HepG2 (cell line): ENCODE data around the gene ABHD15. TPM values are rescaled to one million over a fixed set of nuclear protein-coding genes. Genes with fewer than 3 reads are reported as not detected.

Experiments used
- ARID2 ChIP-seq: sonication (generic); formaldehyde crosslinking; IDR thresholded peaks from 2 replicates; pipeline ENCODE4 v1.8.1; 2022; ENCODE audit warnings: mild to moderate bottlenecking, missing genetic modification reagents, borderline replicate concordance
- ARNT ChIP-seq: fragments of 450-650 bp; IDR thresholded peaks from 2 replicates; pipeline ENCODE4 v1.6.1; 2017
- EZH2 ChIP-seq: conservative IDR thresholded peaks from 2 replicates; pipeline ENCODE4 v1.6.1; 2012; ENCODE audit warnings: mild to moderate bottlenecking, low read depth, low read length, moderate library complexity
- HMG20B ChIP-seq: conservative IDR thresholded peaks from 2 replicates; pipeline ENCODE4 v1.6.1; 2016; ENCODE audit warnings: missing genetic modification reagents, missing compliant biosample characterization
- HNF1B ChIP-seq: sonication (generic); formaldehyde crosslinking; IDR thresholded peaks from 2 replicates; pipeline ENCODE4 v1.5.1; 2020; ENCODE audit warnings: mild to moderate bottlenecking, moderate library complexity, missing genetic modification reagents
- KDM3A ChIP-seq: IDR thresholded peaks from 2 replicates; pipeline ENCODE4 v1.6.1; 2018; ENCODE audit warnings: low read depth, missing compliant biosample characterization
- KLF6 ChIP-seq: IDR thresholded peaks from 2 replicates; pipeline ENCODE4 v1.8.0; 2016; ENCODE audit warnings: missing biosample characterization, missing genetic modification reagents
- MAF1 ChIP-seq: sonication (generic); formaldehyde crosslinking; IDR thresholded peaks from 2 replicates; pipeline ENCODE4 v1.5.0; 2020; ENCODE audit warnings: missing genetic modification reagents, borderline replicate concordance
- MZF1 ChIP-seq: sonication (generic); formaldehyde crosslinking; IDR thresholded peaks from 2 replicates; pipeline ENCODE4 v1.8.1; 2023; ENCODE audit warnings: mild to moderate bottlenecking, missing genetic modification reagents, borderline replicate concordance
- NR2F1 ChIP-seq, 2 experiments: fragments of 450-650 bp in 1 of 2; formaldehyde crosslinking in 1 of 2; IDR thresholded peaks; 2 replicates each; pipeline versions ENCODE4 v1.5.0 to v1.6.1; 2016 to 2020; ENCODE audit warnings: mild to moderate bottlenecking in 1 of 2, missing compliant biosample characterization in 1 of 2, missing genetic modification reagents in 1 of 2, moderate library complexity in 1 of 2
- PAX8 ChIP-seq: sonication (generic); formaldehyde crosslinking; IDR thresholded peaks from 2 replicates; pipeline ENCODE4 v1.8.0; 2022; ENCODE audit warnings: mild to moderate bottlenecking, missing genetic modification reagents, borderline replicate concordance
- RBM22 ChIP-seq: fragments of 200-400 bp; formaldehyde crosslinking; optimal IDR thresholded peaks from 2 replicates; pipeline ENCODE3; 2017; ENCODE audit warnings: mild to moderate bottlenecking, low read length, moderate library complexity
- RNF219 ChIP-seq: sonication (generic); formaldehyde crosslinking; IDR thresholded peaks from 2 replicates; pipeline ENCODE4 v1.5.0; 2020; ENCODE audit warnings: mild to moderate bottlenecking, missing genetic modification reagents
- SIN3B ChIP-seq: fragments of 150-350 bp; IDR thresholded peaks from 2 replicates; pipeline ENCODE4 v1.6.1; 2014; ENCODE audit warnings: low read length
- SMAD3 ChIP-seq: sonication (generic); formaldehyde crosslinking; IDR thresholded peaks from 2 replicates; pipeline ENCODE4 v1.4.0; 2020; ENCODE audit warnings: missing genetic modification reagents
- TCF7 ChIP-seq: sonication (generic); IDR thresholded peaks from 2 replicates; pipeline ENCODE4 v1.6.1; 2016; ENCODE audit warnings: antibody characterized with exemption, low read depth
- ZFAT ChIP-seq: sonication (generic); formaldehyde crosslinking; conservative IDR thresholded peaks from 2 replicates; pipeline ENCODE4 v1.8.1; 2023; ENCODE audit warnings: missing genetic modification reagents, inconsistent platforms
- ZNF441 ChIP-seq: sonication (generic); formaldehyde crosslinking; IDR thresholded peaks from 2 replicates; pipeline ENCODE4 v1.7.0; 2021; ENCODE audit warnings: missing genetic modification reagents, borderline replicate concordance
- ZNF777 ChIP-seq: sonication (generic); formaldehyde crosslinking; IDR thresholded peaks from 2 replicates; pipeline ENCODE4 v1.4.0; 2020; ENCODE audit warnings: missing genetic modification reagents
- polyA plus RNA-seq, 8 experiments: library from polyadenylated mRNA; depleted of rRNA in 3 of 8; stranded (reverse) in 7 of 8; unstranded in 1 of 8; fragments of >200 nt; fragmentation: Illumina TruSeq in 4 of 8; extraction: Trizol in 4 of 8; gene quantifications; 2 replicates each; pipeline versions ENCODE4 v1.2.1 to v1.2.3, GENCODE V29; 2011 to 2016; ENCODE audit warnings: low read depth in 4 of 8, missing spikeins in 1 of 8, mixed read lengths in 1 of 8; ENCODE audit not compliant: insufficient read depth in 1 of 8
- total RNA-seq, 5 experiments: library from RNA; depleted of rRNA; stranded (reverse); fragments of >200 nt; fragmentation: Illumina TruSeq; extraction: Trizol; gene quantifications; 2 replicates each; pipeline ENCODE4 v1.2.3, GENCODE V29; 2016; ENCODE audit warnings: low read depth in 1 of 5
- TF ChIP-seq, protein P1 (sequence below): sonication (generic); formaldehyde crosslinking; IDR thresholded peaks from 2 replicates; pipeline ENCODE4 v1.5.0; 2020; ENCODE audit warnings: missing genetic modification reagents, mild to moderate bottlenecking, borderline replicate concordance
- TF ChIP-seq, protein P2 (sequence below): sonication (generic); formaldehyde crosslinking; IDR thresholded peaks from 2 replicates; pipeline ENCODE4 v1.4.0; 2020; ENCODE audit warnings: missing genetic modification reagents

The ABHD15 gene
- total and polyA plus RNA-seq, 2 of the 13 experiments (the other 11 are each of a cell fraction or from before 2014, with no cell fraction given) = 2.4 to 7.7 TPM

- TF ChIP-seq HNF1B (CRISPR knock-in tag) (peak; percentile 35; the same call in 1 of the 2 replicates), NR2F1 (CRISPR knock-in tag; IDR thresholded peaks at IDR 0.05) (no peak), ZNF441 (peak; percentile 85; the same call in 1 of the 2 replicates), TCF7 (no peak), HMG20B (CRISPR knock-in tag) (no peak), EZH2 (no peak), SMAD3 (CRISPR knock-in tag) (no peak), ZNF777 (CRISPR knock-in tag) (peak; percentile 93), SIN3B (no peak), PAX8 (CRISPR knock-in tag) (no peak), MZF1 (CRISPR knock-in tag) (no peak), RBM22 (no peak), KDM3A (CRISPR knock-in tag) (no peak), MAF1 (CRISPR knock-in tag) (no peak), ARNT (no peak), RNF219 (CRISPR knock-in tag) (no peak), ARID2 (CRISPR knock-in tag) (no peak), KLF6 (CRISPR knock-in tag) (no peak), ZFAT (no peak)
- TF ChIP-seq, protein P1, sequence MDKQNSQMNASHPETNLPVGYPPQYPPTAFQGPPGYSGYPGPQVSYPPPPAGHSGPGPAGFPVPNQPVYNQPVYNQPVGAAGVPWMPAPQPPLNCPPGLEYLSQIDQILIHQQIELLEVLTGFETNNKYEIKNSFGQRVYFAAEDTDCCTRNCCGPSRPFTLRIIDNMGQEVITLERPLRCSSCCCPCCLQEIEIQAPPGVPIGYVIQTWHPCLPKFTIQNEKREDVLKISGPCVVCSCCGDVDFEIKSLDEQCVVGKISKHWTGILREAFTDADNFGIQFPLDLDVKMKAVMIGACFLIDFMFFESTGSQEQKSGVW = no peak
- TF ChIP-seq, protein P2, sequence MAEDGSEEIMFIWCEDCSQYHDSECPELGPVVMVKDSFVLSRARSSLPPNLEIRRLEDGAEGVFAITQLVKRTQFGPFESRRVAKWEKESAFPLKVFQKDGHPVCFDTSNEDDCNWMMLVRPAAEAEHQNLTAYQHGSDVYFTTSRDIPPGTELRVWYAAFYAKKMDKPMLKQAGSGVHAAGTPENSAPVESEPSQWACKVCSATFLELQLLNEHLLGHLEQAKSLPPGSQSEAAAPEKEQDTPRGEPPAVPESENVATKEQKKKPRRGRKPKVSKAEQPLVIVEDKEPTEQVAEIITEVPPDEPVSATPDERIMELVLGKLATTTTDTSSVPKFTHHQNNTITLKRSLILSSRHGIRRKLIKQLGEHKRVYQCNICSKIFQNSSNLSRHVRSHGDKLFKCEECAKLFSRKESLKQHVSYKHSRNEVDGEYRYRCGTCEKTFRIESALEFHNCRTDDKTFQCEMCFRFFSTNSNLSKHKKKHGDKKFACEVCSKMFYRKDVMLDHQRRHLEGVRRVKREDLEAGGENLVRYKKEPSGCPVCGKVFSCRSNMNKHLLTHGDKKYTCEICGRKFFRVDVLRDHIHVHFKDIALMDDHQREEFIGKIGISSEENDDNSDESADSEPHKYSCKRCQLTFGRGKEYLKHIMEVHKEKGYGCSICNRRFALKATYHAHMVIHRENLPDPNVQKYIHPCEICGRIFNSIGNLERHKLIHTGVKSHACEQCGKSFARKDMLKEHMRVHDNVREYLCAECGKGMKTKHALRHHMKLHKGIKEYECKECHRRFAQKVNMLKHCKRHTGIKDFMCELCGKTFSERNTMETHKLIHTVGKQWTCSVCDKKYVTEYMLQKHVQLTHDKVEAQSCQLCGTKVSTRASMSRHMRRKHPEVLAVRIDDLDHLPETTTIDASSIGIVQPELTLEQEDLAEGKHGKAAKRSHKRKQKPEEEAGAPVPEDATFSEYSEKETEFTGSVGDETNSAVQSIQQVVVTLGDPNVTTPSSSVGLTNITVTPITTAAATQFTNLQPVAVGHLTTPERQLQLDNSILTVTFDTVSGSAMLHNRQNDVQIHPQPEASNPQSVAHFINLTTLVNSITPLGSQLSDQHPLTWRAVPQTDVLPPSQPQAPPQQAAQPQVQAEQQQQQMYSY (CRISPR knock-in tag) = no peak
Measured at GRCh38 chr17:29615492-29616299, 48.9 kb upstream of the ABHD15 start (continued).
